Measurements from ENCODE around the gene ACAN.

Gene ACAN

DNA sequence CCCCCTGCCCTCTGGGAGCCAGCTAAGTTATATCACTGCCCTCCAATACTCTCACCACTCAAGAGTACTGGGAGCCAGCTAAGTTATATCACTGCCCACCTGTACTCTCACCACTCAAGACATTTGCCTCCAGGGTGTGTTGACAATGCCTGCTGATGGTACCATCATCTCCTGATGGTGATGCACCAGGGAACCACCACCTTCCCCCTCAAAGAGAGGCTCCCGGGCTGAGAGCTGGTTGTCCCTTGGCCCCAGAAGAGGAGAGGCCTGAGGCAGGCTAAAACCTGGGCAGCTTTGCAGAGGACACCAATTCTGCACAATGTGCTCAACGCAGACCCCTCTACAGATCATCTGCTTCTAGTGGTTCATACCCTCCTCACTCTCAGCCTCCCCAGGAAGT is 99.6 kb downstream of the ACAN start:
- no peak for DNase-seq (ENCODE audit: low read depth)

DNA sequence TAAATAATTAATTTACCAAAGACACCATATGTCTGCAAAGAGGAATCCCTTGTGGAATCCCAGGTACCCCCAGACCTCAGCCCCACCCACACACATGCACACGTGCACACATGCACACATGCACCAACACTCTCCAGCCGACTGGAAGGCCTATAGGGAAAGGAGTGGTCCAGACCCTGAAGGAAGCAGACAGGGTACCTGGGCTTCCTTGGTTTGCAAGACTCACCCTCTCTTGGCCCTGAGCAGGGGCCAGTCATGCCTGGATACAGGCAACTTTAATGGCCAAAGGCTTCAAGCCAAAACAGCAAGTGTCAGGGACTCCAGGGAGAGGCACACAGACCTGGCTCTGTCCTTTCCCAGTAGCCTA is 101.0 kb downstream of the ACAN start:
- DNase-seq (ENCODE audit: low read depth), result no peak

DNA sequence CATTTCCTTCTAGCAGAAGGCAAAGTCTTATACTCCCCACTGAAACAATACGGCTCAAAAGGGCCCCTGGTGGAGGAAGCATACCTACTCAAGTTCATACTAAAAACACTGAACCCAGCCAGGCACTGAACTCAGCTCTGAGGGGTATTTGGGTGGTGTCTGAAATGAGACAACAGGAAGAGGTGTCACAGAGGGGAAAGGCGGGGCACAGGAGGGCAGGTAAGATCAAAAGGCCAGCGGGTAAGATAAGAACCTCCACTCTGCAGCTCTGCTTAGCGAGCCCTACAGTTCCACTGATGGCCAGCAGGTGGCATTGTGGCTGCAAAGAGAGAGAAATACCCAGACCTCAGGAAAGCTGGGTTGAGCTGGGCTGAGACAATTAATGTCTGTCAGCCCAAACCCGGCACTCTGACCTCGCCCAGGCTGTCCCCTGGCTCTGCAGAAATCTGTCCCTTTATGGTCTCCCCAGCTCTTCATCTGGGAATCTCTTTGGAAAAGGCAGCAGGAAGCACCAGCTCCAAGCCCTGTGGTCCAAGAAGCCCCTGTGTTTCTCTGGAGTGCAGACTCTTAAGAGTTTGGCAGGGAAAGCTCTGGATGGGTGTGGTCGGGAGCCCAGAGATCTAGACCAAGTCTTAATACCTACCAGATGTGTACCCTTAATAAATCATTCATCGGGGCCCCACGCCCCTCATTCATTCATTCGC is 101.5 kb downstream of the ACAN start:
- peak; percentile 77 for DNase-seq (ENCODE audit: low read depth)

DNA sequence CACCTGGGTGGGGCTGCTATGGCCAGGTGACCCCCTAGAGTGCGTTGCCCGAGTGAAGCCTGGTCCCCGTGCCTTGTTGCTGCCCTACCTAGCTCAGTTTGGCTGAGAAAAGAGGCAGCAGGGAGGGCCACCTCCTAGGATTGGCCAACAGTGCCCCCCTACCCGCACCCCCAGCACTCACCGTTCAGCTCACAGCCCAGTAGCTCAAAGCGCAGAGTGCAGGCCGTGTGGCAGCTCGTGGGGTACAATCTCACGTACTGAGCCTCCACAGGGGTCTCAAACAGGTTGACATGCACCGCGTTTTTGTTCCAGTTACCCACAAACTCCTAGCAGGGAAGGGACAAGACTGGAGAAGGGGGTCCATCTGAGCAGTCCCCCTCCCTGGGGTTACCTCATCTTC is 102.3 kb downstream of the ACAN start:
- no peak for DNase-seq (ENCODE audit: low read depth)

DNA sequence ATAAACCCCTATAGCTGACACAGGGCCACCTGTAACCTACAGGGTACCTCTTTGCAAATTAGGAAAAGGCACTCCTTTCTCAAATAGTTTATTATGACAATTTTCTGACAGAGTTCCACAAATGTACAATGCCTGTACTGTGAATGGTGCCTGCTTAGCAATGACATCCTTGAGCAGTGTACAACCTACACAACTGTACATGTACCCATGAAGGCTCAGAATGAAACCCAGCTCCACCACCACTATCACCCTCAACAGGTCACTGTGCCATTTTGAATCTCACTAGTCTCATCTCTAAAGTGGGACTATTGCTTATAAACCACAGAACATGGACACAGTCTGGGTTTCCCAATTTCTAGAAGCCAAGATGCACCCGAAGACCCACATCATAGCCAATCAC is 102.9 kb downstream of the ACAN start:
- DNase-seq (ENCODE audit: low read depth), result no peak

DNA sequence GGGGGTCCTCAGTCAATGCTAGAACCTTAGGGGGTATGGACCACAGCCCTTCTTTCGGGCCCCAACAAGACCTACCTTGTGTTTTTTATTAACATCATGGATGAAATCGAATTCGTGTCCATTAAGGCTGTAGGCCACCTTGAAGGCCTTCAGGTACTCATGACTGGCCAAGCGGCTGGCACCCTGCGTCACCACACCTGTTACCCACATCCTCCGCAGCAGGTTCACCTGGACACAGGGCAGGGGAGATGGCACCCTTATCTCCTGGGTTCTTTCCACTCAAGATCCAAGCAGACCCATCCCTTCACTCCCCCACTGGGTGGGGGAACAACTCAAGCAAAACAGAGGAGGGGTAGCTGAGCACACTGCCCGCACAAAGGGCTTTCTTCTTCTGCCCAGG is 103.3 kb downstream of the ACAN start:
- no peak for DNase-seq (ENCODE audit: low read depth)

DNA sequence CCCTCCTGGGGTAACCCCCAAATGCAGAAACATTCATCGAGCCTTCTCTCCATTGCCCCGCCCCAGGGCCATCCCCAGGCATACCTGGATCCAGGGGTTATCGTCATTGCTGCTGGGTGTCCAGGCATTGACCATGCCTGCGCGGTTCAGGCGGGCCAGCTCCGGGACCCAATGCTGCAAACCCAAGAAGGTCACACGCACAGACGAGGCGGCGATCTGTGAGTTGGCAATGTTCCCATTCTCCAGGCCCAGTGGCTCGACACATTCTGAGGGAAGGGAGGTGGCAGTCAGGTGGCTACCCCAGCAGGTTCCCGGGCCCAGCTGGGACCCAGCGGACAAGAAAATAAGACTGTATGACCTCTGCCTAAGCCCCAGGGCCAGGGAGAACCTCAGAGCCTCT is 103.9 kb downstream of the ACAN start:
- DNase-seq (ENCODE audit: low read depth), result no peak

DNA sequence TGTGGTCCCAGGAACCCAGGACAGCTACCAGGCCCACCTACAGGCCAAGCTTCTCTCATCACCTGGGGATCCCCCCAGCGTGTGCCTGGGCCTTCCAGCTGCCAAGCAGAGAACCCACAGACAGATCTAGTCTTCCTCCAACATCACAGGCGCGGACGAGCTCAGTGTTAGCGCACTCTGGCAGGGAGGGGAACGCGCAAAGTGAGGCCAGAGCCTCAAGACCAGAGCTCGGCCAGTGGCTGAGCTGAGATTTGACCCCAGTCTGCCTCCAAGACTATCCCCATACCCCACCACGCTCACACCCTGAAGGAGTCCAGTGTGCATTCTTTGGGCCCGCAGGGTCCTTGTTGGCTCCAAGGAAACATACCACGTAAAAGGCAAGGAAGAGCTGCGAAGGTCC is 104.9 kb downstream of the ACAN start:
- DNase-seq (ENCODE audit: low read depth), result no peak

DNA sequence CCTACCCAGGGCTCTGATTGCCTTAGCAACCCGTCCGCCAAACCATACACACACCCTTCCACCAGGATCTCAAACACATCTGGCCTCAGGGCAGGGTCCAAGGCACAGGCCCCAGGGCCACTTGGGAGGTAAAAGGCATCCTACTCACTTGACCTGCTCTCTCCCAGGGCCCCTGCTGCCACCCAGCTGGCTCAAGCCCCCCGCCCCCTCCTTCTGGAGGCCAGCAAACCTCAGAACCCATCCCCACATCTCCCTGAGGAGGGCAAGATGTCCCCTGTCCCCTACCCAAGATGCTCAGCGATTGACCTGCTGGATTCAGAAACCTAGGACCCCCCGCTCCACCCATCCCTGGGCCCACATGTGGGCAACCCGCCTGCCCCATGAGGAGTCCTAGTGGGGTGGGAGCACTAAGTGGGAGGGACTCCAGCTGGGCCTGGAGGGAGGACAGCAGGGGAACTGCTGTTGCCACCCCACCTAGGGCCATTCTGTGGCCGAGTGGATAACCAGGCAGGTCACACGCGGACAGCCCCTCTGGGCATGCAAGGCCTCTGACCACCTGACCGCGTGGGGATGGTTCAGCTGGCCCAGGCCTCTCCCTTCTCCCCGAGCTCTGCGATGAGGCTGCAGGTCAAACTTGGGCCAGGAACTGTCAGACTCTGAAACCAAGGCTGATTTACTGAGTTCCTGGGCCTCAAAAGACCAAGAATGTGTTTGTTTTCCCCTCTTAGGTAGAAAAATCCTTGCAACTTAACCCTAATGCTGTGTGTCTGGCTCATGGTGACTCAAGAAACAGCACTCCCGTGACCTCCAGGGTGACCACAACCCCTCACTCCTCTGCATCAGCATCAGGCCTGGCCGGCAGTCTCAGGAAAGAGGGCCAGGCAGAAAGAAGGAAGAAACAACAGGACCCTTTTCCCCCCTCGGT is 105.7 kb downstream of the ACAN start:
- peak; percentile 22 for DNase-seq (ENCODE audit: low read depth)

DNA sequence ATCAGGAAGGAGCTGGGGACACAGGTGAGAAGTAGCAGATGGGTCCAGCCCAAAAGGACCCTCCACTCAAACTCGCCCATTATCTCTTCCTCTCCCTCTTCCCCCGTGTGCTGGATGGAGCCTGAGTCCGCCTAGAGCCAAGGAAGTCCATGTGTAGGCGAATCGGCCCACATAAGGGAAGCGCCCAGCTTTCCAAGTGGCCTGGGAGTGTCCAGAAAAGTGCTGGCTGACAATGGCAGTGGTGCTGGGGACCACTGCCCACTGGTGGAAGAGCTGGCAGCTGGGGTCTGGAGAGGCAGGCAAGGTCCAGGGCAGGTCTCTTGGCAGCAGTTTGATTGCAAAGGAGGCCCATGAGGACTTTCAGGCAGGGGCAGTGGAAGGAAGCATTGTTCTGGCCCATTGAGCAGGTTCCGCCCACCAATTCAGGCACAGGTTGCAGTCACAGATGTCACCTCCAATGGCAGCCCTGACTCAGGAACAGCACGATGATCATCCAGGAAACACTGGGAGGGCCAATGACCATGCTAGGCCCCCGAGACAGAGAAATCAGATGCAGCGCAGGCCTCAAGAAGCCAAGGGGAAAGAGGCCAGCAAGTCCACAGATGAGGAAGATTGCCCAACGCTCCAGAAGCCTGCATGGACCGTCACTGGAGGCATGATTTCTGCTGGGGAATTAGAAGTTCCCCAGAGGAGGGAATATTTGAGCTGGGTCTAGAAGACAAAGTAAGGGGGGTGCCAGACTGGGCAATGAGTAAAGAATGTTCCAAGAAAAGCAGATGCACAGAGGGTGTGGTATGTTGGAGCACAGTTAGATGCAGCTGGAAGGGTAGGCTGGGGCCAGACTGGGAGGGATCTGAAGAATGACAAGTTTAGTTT is 107.0 kb downstream of the ACAN start:
- DNase-seq (ENCODE audit: low read depth), result no peak

DNA sequence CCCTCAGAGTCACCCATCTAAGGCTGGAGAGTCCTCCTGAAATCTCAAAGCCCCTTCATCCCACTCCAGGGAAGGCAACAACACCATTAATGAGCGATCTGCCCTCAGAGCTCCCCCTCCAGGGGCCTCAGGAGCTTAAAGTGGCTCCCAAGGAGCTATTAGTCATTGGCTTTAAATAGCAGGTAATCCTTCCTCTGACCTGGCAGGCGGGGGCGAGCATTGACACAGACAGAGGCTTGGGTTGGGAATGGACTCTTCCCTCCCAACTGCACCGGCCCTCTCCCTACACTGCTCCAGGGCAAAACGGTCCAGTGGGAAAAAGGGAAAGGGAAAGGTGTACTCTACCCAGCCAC is 108.5 kb downstream of the ACAN start:
- peak; percentile 50 for DNase-seq (ENCODE audit: low read depth)

DNA sequence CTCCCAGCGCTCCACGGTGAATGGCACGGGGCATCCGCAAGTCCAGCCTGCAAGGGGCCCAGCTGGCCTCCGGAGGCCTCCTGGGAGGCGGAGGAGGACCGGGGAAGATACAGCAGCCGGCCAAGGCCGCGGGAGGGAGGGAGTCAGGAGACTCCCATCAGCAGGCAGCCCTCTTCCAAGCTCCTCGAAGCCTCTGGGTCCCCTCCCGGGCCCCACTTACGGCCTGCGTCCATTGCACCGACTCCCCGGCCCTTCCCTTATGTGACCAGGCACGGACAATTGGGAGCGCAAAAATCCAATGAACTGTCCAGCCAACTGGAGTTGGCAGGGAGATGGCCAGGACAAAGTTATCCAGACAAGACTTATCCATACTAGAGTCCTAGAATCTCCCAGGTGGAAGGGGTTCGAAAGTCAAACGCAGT is 109.3 kb downstream of the ACAN start:
- DNase-seq (ENCODE audit: low read depth), result peak; percentile 35

DNA sequence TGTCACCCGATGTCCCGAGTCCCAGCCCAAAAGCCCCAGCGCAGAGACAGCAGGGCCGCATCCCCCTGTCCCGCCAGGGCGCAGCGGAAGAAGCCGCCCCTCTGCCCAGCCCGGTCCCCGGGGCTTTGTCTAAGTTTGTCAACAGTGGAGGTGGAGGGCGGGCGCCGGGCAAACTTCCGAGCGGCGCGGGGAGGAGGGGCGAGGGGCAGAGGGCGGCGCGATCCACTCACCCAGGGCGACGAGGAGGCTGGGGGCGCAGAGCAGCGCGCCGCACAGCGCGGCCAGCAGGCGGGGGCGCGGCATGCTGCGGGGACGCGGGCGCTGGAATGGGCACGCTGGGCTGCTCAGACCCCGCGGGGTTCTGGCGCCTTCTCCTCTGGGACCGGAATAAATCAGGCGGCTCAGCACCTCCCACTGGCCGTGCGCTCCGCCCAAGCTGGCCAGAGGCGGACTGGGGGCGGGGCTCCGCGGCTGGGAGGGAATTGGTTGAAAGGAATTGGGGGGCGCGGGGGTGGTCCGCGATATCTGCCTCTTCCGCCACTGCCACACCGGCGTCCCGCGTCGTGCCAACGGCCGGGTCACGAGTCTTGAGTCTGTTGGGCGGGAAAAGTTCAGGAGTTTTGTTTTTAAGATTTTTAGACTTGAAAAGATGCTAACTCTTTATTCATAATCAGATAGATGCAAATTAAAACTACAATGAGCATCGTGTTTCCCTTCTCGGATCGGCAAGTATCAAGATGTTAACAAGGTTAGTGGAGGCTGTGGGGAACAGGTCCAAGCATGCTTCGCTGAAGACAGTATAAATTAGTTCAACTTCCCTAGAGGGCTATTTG is 110.0 kb downstream of the ACAN start, which contains the start of gene MFGE8:
MFGE8 (minus strand) TSS at position 363 of the 833 bp plus-strand sequence; CDS start at position 303, 60 bp downstream.
- DNase-seq (ENCODE audit: low read depth), result peak; percentile 77

DNA sequence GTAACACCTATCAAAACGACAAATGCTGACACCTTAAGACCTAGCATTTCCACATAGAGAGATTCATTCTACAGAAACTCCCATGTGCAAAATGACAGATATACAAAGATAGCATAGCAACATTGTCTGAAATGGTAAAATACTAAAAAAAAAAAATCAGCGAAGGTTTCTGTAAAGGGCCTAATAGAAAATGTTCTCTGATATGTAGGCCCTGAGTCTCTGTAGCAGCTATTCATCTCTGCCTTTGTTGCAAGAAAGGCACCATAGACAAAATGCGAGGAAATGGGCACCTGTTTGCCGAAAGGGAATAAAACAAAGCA is 110.6 kb downstream of the ACAN start:
- no peak for DNase-seq (ENCODE audit: low read depth)

DNA sequence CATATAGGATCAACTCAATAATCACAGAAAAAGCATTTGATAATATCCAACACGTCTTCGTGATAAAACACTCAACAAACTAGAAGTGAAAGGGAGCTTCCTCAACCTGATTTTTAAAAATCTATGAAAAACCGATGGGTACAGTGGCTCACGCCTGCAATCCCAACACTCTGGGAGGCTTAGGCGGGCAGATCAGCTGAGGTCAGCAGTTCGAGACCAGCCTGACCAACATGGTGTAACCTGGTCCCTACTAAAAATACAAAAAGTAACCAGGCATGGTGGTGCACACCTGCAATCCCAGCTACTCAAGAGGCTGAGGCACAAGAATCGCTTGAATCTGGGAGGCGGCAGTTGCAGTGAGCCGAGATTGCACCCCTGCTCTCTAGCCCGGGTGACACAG is 112.1 kb downstream of the ACAN start:
- DNase-seq (ENCODE audit: low read depth), result no peak

DNA sequence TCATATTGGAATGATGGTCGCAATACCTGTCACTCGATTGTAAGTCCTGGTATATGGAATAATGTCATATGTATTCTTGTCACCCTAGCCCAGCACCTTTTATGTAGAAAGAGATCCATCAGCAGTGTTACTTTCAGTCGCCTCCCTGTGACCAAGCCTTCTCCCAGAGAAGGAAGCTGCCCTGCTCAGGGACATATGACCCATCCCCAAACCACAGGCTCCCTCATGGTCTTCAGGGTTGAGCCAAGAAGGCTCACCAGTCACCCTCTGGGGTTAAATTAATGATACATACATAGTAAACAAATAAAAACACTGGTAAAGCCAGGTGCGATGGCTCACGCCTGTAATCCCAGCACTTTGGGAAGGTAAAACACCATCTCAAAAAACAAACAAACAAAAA is 114.5 kb downstream of the ACAN start:
- DNase-seq (ENCODE audit: low read depth), result no peak

DNA sequence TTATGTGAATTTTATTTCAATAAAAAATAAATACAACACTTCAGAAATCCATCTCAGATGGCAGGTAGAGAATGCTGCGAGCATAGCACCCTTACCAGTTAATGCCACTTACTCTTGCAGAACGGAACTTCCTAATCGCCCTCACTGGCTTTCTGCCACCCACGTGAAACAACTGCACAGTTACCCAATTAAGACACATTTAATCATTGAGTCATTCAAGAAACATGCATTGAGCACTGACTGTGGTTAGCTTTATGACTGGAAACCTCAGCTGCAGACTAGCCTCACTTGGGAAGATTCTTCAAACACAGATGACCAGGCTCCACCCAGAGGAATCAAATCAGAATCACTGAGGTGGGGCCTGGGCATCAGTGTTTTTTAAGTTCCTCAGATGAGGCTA is 115.5 kb downstream of the ACAN start:
- peak; percentile 97 for DNase-seq (ENCODE audit: low read depth)

DNA sequence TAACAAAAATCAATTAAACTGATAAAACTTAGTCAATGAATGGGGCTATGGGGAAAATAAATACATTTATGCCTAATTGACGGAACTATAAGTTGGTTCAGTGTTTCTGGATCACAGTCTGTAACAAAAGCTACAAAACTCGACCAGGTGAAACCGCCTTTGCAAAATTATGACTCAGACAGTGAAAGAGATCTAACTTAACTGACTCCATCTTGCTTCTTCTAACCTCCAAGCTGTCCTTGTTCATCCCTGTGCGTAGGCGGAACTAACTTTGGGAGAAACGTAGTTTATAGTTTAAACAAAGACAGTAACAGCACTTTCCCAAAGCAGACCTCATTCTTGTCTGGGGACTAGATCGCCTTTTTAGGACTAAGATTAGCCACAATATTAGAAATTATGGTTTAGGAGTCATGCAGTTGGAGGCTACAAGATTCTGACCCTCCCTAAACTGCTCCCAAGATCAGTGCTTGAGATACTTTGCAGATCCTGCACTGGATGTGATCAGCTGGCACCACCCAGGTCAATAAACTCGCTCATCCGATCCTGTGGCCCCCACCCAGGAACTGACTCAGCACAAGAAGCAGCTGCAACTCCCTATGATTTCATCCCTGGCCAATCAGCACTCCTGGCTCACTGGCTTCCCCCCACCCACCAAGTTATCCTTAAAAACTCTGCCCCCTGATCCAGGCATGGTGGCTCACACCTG is 117.1 kb downstream of the ACAN start:
- peak; percentile 79 for DNase-seq (ENCODE audit: low read depth)

DNA sequence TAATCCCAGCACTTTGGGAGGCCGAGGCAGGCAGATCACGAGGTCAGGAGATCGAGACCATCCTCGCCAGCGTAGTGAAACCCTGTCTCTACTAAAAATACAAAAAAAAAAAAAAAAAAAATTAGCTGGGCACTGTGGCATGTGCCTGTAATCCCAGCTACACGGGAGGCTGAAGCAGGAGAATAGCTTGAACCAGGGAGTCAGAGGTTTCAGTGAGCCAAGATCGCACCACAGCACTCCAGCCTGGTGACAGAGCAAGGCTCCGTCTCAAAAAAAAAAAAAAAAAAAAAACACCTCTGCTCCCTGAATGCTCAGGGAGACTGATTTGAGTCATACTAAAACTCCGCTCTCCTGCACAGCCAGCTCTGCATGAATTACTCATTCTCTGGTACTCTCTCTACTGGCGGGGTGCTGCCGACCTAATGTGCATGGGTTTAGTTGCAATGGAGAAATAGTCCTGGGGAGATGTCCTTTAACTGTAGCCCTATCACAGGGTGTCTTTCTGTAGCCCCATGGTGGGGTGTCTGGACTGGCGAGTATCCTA is 117.7 kb downstream of the ACAN start:
- peak; percentile 91 for DNase-seq (ENCODE audit: low read depth)

Measured in ELR (cell line).